HG03457 (cell line): ENCODE measurements around the gene SIL1.

Source experiments
- ATAC-seq: cut with Tn5 transposase; IDR thresholded peaks from one replicate; pipeline ENCODE4 v1.9.1; 2021; ENCODE audit warnings: moderate number of reproducible peaks; ENCODE audit not compliant: unreplicated experiment

SIL1 gene

DNA sequence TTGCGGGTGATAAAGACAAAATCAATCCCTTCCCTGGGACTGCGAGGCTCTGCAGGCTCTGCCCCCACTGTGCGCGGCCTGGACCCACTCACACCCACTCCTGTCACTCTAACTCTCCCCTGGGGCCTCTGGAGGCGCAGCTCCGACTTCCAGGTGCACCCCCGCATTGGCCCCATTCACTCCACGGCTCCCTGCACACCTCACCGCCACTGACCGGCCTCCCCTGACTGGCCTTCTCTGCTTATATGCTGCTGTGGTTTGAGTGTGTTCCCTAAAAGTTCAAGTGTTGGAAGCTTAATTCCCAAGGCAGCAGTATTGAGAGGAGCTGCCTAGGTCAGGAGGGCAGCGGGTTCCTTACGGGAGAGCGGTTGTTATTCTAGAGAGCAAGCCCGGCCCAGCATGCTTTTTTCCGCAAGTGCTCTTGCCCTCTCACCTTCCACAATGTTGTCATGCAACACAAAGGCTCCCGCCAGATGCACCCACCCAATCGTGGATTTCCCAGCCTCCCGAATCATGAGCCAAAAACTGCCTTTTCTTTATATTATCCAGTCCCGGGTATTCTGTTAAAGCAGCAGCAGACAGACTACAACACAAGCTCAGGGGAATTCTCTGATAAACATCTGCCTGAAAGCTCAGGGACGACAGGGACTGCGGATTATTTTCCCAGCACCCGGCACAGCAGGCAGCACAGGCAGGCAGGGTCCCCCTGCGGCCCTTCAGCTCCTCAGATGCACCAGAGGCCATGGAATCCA is 249.5 kb downstream of the SIL1 start:
- ATAC-seq = no peak

DNA sequence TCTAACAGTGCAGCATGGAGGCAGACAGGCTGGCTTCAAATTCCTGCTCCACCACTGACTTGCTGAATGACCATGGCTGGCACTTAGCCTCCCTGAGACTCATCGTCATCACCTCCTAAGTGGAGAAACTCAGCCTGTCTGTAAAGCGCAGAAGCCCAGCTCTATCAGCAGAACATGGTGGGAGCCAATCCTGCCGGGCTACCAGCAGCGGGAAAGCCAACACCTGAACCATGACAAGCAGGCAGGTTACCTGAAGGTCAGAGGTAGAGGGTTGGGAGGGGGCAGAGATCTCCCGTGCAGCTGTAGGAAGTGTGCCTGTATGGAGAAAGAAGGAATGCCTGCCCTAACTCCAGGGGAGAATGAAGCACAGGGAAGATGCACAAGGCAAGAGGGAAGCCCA is 250.4 kb downstream of the SIL1 start:
- no peak for ATAC-seq

GRCh38 chr5:138946831-138947560 is 251.2 kb downstream of the SIL1 start:
- ATAC-seq = no peak

DNA sequence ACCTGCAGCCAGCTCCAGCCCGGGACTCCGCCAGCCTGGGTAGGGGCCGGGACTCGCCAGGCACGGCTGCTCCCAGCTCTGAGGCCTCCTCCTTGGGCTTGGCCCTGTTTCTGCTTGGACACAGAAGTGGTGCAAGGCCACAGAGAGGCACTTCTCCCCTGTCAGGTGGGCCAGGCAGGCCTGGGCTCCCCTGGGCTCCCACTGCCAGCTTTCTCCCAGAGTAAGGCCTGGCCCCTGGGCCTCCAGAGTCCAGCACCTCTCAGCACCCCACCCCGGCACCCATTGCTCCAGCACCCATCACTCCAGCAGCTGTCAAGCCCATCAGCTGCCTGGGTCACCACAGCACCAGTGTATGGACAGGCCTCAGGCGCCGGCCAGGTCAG is 251.9 kb downstream of the SIL1 start:
- ATAC-seq = no peak

DNA sequence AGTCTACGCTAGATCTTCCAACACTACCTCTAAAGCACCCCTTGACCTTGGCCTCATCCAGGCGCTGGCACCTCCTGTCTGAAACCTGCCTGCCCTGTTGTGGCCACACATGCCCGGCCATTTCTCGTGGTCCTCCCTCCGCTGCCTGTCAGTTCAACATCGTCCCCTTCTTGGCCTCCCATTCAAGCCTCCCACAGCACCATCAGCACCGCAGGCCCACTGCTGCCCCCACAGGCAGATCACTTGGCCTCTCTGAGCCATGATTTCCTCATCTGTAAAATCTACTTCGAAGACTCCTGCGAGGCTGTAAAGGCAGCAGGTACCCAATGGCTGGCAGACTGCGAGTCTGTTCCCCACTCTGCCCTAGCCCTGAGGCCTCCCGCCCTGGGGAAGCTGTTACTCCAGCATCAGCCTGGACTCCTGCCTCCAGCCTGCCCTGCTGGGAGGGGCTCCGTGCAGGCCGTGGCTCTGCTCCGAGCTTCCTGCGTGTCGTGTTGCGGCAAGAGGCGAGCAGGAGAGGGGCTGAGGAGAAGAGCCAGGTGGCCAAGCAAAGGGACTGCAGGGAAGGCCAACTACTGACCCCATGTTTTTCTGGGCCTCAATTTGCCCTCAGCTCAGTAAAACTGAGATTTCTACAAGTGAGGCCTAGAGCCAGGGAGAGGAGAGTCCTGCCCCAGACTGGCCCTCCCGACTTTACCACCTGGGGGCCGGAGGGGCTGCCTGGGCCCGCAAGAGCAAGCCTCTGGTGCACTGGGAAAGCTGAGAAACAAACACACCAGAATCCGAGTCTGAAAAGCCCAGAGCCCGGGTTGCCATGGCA is 252.5 kb downstream of the SIL1 start:
- no peak for ATAC-seq

DNA sequence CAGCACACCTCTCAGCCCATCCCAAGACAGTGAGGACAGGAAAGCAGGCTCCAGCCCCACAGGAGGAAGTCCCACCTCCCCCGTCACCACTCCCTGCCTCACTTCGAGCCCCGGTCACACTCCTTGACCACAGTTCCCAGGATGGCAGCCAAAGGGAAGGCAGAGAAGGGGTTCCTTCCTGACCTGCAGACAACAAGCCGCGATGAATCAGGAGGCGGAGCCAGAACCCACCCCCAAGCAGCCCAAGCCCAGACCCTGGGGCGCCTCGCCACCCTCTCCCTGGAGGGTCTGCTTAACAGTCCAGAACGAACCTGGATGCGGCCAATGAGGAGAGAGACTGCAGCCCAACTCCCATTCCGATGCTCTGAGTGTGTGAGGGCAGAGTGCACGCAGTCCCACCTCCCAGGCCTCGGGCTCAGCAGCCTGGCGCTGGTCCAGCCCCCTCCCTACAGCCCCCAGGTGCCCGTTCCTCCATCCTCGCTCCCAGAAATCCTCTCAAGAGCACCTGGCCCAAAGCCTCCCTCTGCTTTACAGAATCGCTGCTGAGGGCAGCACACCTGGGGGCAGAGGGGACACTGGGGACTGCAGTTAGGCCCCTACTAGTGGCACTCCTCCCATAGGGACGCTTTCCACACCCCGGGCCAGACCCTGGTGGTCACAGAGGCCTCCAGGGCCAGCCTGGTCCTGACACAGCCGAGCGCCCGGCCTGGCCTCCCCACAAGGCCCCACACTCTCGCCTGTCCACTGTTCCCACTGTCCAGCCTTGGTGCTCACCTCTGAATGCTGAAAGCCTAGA is 253.4 kb downstream of the SIL1 start:
- ATAC-seq = no peak

DNA sequence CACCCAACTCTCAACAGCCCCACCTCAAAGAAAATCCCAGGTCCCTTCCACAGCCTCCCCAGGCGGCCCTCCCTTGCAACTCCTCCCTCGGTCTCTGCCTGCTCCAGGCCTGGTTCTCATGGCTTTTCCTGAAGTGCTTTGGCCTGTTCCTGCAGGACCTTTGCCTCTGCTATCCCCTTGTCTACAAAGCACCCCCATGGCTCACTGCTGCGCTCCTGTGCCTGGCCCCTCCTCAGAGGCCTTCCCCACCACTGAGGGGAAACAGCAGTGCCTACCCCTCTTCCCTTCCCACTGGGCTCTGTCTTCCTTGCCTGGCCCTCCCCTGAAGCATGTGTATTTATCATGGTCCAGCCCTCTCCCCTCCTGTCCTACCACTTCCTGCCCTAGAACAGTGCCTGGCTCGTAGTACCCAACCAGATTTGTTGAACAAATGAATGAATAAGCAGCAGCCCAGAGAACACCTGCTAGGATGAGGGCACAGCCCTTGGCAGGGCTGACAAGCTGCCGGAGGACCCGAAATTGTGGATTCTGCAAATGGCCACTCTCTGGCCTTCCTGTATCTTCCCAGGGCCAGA is 254.5 kb downstream of the SIL1 start:
- ATAC-seq = no peak

DNA sequence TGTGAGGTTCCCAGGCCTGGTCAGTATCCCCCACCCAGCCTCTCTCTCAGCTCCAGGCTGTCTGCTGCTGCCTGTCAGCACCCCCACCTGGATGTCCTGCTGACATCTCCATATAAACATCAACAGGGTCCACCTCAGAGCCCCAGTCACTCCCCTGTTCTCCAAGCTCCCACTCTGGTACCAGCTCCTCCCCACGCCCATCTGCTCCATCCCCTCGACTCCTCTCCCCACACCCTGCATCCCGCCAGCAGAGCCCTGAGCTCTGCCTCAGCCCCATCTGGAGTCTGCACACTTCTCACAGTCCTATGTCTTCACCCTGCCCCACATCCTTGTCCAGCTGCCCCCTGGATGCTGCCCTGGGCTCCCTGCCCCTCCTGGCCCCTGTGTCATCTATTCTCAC is 255.3 kb downstream of the SIL1 start:
- no peak for ATAC-seq

- no peak for ATAC-seq
Observed at GRCh38 chr5:138942066-138942465, 256.1 kb downstream of the SIL1 start.

- ATAC-seq = no peak
Observed at GRCh38 chr5:138938526-138938925, 259.6 kb downstream of the SIL1 start.

GRCh38 chr5:138937392-138938387 is 260.5 kb downstream of the SIL1 start:
- ATAC-seq = no peak

DNA sequence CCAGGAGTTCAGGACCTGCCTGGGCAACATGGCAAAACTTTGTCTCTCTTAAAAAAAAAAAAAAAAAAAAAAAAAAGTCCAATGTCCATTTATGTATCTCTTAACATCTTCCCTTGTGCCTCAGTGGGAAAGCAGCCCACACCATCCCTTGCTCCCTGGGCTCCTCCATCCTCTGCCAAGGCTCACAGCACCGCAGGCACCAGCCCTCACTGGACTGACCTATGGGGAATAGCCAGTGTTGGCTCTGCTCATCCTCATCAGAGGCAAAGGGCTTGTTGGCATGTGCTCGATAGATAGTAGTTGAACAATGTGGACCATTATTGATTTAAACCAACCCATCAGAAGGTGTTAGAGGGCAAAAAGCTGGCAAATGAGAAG is 261.2 kb downstream of the SIL1 start:
- no peak for ATAC-seq

GRCh38 chr5:138936225-138936967 is 261.8 kb downstream of the SIL1 start:
- ATAC-seq = no peak

DNA sequence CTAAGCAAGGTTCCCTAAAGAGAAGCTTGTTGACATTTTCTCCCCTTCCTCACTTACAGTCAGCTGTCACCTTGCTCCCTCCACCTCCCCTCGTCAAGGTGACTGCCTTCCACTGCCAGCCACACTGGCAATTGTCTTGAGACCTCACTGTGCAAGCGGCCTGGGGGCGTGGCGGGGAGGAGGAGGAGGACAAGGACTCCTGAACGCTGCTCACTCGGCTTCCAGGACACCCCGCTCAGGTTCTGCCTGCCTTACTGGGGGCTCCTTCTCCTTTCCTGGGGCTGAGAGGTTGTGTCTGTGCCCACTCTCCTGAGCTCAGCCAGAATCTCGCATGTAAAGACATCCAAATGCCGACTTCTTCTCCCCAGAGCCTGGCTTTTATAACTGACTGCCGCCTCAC is 262.7 kb downstream of the SIL1 start:
- no peak for ATAC-seq

DNA sequence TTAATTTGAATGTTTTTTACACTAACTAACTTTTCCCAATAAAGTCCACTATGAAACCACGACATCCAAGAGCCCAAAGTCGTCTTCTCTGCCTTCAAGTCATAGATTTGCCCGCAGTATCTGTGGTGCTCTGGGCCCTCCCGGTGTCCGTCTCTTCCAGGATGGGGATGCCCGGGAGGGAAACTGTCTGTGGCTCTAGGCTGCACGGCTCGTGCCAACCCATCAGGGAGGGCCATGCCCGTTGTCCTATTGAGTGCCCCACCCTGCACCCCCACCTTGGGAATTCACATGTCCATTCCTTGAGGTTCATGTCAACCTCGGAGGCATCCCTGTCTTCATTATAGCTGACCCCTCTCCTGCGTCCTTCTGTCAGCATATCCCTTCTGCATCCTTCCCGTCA is 263.2 kb downstream of the SIL1 start:
- no peak for ATAC-seq

- ATAC-seq = no peak
Observed at GRCh38 chr5:138933522-138934290, 264.5 kb downstream of the SIL1 start.

DNA sequence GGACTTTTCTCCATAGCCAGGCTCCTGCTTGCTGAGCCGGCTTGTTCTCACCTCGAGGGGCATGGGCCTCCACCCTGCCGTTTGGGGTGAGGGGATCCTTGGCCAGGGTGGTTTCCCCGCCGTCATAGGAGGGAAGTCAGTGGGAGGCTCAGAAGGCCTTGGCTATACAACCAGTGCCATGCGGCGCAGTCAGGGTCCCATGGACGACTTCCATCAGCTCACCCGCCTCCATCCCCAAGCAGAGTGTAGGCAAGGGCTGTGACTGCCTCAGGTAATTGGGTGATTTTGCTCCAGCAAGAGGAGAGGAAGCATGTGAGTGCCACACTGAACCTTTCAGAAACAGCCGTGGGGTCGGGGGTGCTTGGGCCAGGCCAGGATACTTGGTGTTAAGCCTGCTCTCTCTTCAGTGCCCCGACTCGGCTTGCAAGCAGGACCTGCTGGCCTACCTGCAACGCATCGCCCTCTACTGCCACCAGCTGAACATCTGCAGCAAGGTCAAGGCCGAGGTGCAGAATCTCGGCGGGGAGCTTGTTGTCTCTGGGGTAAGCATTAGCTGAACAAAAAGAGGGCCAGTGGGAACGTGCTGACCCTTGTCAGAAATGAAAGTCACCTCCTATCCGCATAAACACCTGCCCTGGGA is 265.9 kb downstream of the SIL1 start:
- no peak for ATAC-seq
